B cell (primary cell): ENCODE measurements around the gene CLIP4. TPM values are rescaled to one million over a fixed set of nuclear protein-coding genes. Genes with fewer than 3 reads are reported as not detected.

Experiments
- ATAC-seq: fragments of 200-7000 bp; cut with Tn5 transposase; one replicate; pipeline ENCODE4 v1.10.0; 2021; ENCODE audit warnings: low read depth, mild to moderate bottlenecking, moderate number of reproducible peaks, moderate library complexity
- CTCF ChIA-PET: fragments of 350-600 bp; sonication (Branson Sonifier 250); formaldehyde crosslinking; loops from one replicate; lab custom pipeline; 2021; ENCODE audit warnings: antibody characterized with exemption, inconsistent platforms; lab: Charles Lee
- POLR2A ChIA-PET: fragments of 350-600 bp; sonication (Branson Sonifier 250); formaldehyde crosslinking; loops from one replicate; lab custom pipeline; 2021; ENCODE audit warnings: antibody characterized with exemption; lab: Charles Lee
- DNase-seq: peaks from one replicate; pipeline ENCODE4 v3.0.0; 2013
- H2AFZ ChIP-seq: 2 replicates; pipeline ENCODE4 v1.6.1; 2012; ENCODE audit warnings: mild to moderate bottlenecking, low read depth, low read length; ENCODE audit not compliant: insufficient read depth, poor library complexity, severe bottlenecking
- H3K27ac ChIP-seq, 2 donors: 1 replicate in 1 of 2; 2 replicates in 1 of 2; pipeline ENCODE4 v1.5.1; 2012 to 2013; ENCODE audit warnings: low read length in 2 of 2, mild to moderate bottlenecking in 2 of 2, moderate library complexity in 1 of 2
- H3K27me3 ChIP-seq, 4 experiments: fragments of 200-600 bp in 1 of 4; sonication (generic) in 1 of 4; replicated peaks in 1 of 4; 1 replicate in 2 of 4; 2 replicates in 2 of 4; pipeline versions ENCODE4 v1.6.1 to v1.7.0; 2013 to 2016; ENCODE audit warnings: low read length in 3 of 4, mild to moderate bottlenecking in 2 of 4, mixed read lengths in 1 of 4, moderate library complexity in 1 of 4; ENCODE audit not compliant: insufficient read depth in 4 of 4, control insufficient read depth in 3 of 4; ENCODE audit errors: control extremely low read depth in 1 of 4
- H3K36me3 ChIP-seq, 2 experiments: replicated peaks in 1 of 2; 1 replicate in 1 of 2; 2 replicates in 1 of 2; pipeline versions ENCODE4 v1.6.1 to v1.7.1; 2013; ENCODE audit warnings: low read length in 1 of 2; ENCODE audit not compliant: insufficient read depth in 2 of 2, control insufficient read depth in 1 of 2; ENCODE audit errors: control extremely low read depth in 1 of 2, extremely low read depth in 1 of 2
- H3K4me1 ChIP-seq, 2 donors: fragments of 200-600 bp in 1 of 2; sonication (generic) in 1 of 2; 1 replicate in 1 of 2; 2 replicates in 1 of 2; pipeline versions ENCODE4 v1.5.1 to v1.6.1; 2013 to 2017; ENCODE audit warnings: low read length in 2 of 2; ENCODE audit not compliant: control insufficient read depth in 2 of 2, insufficient read depth in 2 of 2
- H3K4me2 ChIP-seq: replicated peaks from 2 replicates; pipeline ENCODE3; 2012; ENCODE audit warnings: mild to moderate bottlenecking, low read depth, low read length; ENCODE audit not compliant: poor library complexity, severe bottlenecking
- H3K4me3 ChIP-seq, 5 experiments: fragments of 200-600 bp in 1 of 5; sonication (generic) in 1 of 5; 1 replicate in 3 of 5; 2 replicates in 2 of 5; pipeline versions ENCODE4 v1.5.1 to v1.7.0; 2011 to 2016; ENCODE audit warnings: low read length in 4 of 5, mild to moderate bottlenecking in 4 of 5, low read depth in 2 of 5, control low read depth in 1 of 5, moderate library complexity in 1 of 5; ENCODE audit not compliant: insufficient read depth in 1 of 5; ENCODE audit errors: control extremely low read depth in 1 of 5, extremely low read depth in 1 of 5
- H3K79me2 ChIP-seq: fragments of 200-600 bp; sonication (generic); one replicate; pipeline ENCODE4 v1.6.0; 2016; ENCODE audit warnings: low read length; ENCODE audit not compliant: control insufficient read depth, insufficient read depth
- H3K9ac ChIP-seq: fragments of 200-600 bp; sonication (generic); 2 replicates; pipeline ENCODE4 v1.6.1; 2017; ENCODE audit warnings: mild to moderate bottlenecking, low read length, moderate library complexity
- H3K9me3 ChIP-seq, 3 donors: one replicate each; pipeline versions ENCODE4 v1.6.1 to v1.7.1; 2013; ENCODE audit warnings: low read length in 2 of 3; ENCODE audit not compliant: control insufficient read depth in 2 of 3, insufficient read depth in 1 of 3; ENCODE audit errors: control extremely low read depth in 1 of 3
- H4K20me1 ChIP-seq: 2 replicates; pipeline ENCODE4 v1.6.0; 2012; ENCODE audit warnings: mild to moderate bottlenecking, low read length; ENCODE audit not compliant: insufficient read depth, control insufficient read depth, poor library complexity, severe bottlenecking
- H3K27ac Mint-ChIP-seq: one replicate; pipeline ENCODE4 v1.8.0; 2021; ENCODE audit warnings: mixed read lengths
- H3K27me3 Mint-ChIP-seq: one replicate; pipeline ENCODE4 v1.8.0; 2021; ENCODE audit warnings: mixed read lengths
- H3K4me1 Mint-ChIP-seq: one replicate; pipeline ENCODE4 v1.8.0; 2021; ENCODE audit warnings: mixed read lengths
- H3K4me3 Mint-ChIP-seq: one replicate; pipeline ENCODE4 v1.8.0; 2021; ENCODE audit warnings: mixed read lengths
- H3K9me3 Mint-ChIP-seq: one replicate; pipeline ENCODE4 v1.8.0; 2022; ENCODE audit warnings: mixed read lengths; ENCODE audit not compliant: insufficient read depth
- EZH2 ChIP-seq: IDR thresholded peaks from 2 replicates; pipeline ENCODE4 v1.6.1; 2012; ENCODE audit warnings: borderline replicate concordance, low read depth, mild to moderate bottlenecking, moderate library complexity, low read length; ENCODE audit not compliant: insufficient read depth, poor library complexity, severe bottlenecking
- WGBS: methylation state at CpG from one replicate; pipeline ENCODE4 v1.1.5; 2013; ENCODE audit warnings: missing lambda C conversion rate; ENCODE audit not compliant: insufficient coverage; 5-methylcytosine and 5-hydroxymethylcytosine counted together
- intact Hi-C: fragments of 100-400 bp; cut with micrococcal nuclease; formaldehyde crosslinking; loops from one replicate; pipeline ENCODE4 v1.10.0; 2022
- polyA plus RNA-seq: library from polyadenylated mRNA; depleted of rRNA; stranded (reverse); fragments of >200 nt; gene quantifications from 2 replicates; pipeline ENCODE4 v1.2.3, GENCODE V29; 2012
- total RNA-seq, 2 donors: library from RNA; stranded (reverse); fragments of 120-200 nt in 1 of 2; gene quantifications; 1 replicate in 1 of 2; 2 replicates in 1 of 2; pipeline versions ENCODE4 v1.2.3 to v1.2.4, GENCODE V29; 2013 to 2022
- TF ChIP-seq, protein P1 (sequence below): fragments of 200-600 bp; IDR thresholded peaks from one replicate; pipeline ENCODE4 v1.8.0; 2022; ENCODE audit warnings: antibody characterized with exemption, mild to moderate bottlenecking

The CLIP4 gene
- total and polyA plus RNA-seq, 2 donors (not counting 1 experiment from before 2014, with no cell fraction given), result 4.0 to 20.8 TPM

- POLR2A ChIA-PET, result no interaction called here
- H3K27me3 Mint-ChIP-seq, result no peaks in the 10 kb centered on the region
Measured at GRCh38 chr2:29162204-29162928, 47.2 kb downstream of the CLIP4 start.

More at GRCh38 chr2:29162204-29162928, 47.2 kb downstream of the CLIP4 start:
- H4K20me1 ChIP-seq, result no peaks in the 10 kb centered on the region
- no peak overlapping the region for H3K4me3 Mint-ChIP-seq
- ATAC-seq (no peak), DNase-seq (no peak)
- H3K79me2 ChIP-seq, result no peaks in the 10 kb centered on the region
- no peaks in the 10 kb centered on the region for H3K9me3 ChIP-seq
- H3K4me3 ChIP-seq, result no peak overlapping the region
- no peak overlapping the region for H3K4me2 ChIP-seq
- H3K36me3 ChIP-seq, result no peaks in the 10 kb centered on the region
- H3K9ac ChIP-seq, result no peak overlapping the region
- TF ChIP-seq EZH2, result no peak
- TF ChIP-seq, protein P1, sequence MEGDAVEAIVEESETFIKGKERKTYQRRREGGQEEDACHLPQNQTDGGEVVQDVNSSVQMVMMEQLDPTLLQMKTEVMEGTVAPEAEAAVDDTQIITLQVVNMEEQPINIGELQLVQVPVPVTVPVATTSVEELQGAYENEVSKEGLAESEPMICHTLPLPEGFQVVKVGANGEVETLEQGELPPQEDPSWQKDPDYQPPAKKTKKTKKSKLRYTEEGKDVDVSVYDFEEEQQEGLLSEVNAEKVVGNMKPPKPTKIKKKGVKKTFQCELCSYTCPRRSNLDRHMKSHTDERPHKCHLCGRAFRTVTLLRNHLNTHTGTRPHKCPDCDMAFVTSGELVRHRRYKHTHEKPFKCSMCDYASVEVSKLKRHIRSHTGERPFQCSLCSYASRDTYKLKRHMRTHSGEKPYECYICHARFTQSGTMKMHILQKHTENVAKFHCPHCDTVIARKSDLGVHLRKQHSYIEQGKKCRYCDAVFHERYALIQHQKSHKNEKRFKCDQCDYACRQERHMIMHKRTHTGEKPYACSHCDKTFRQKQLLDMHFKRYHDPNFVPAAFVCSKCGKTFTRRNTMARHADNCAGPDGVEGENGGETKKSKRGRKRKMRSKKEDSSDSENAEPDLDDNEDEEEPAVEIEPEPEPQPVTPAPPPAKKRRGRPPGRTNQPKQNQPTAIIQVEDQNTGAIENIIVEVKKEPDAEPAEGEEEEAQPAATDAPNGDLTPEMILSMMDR, result no peak
- no peak overlapping the region for H3K27ac ChIP-seq
- H3K4me1 Mint-ChIP-seq, result peaks cover 3% of the 10 kb centered on the region
- intact Hi-C loops, result no loop called here
- CTCF ChIA-PET, result no interaction called here
- H3K9me3 Mint-ChIP-seq, result no peaks in the 10 kb centered on the region
- H2AFZ ChIP-seq, result no peak overlapping the region
- H3K4me1 ChIP-seq, result no peaks in the 10 kb centered on the region
- H3K27ac Mint-ChIP-seq, result no peak overlapping the region
- no CpG with 5 or more reads among the region's 1 CpG for WGBS
- no peaks in the 10 kb centered on the region for H3K27me3 ChIP-seq
